K562 (cell line): ENCODE results near the gene ADIPOQ. TPM values are rescaled to one million over a fixed set of nuclear protein-coding genes. Genes with fewer than 3 reads are reported as not detected.
A peak's percentile ranks its signal among the peaks of the same experiment; 100 is the strongest.

Source experiments
- ATAC-seq: fragments of 200-7000 bp; cut with Tn5 transposase; 3 replicates; pipeline ENCODE4 v1.9.1; 2020; ENCODE audit warnings: moderate library complexity
- BruUV-seq: library from RNA; stranded (reverse); fragments of 400-500 nt; replicated peaks from 2 replicates; lab custom pipeline; 2021; lab: Mats Ljungman, UMichigan
- CTCF ChIA-PET: fragments of 300-600 bp; formaldehyde crosslinking; extraction: SDS; loops from one replicate; lab custom pipeline; 2021; ENCODE audit warnings: low intra/inter-chr PET ratio; lab: Yijun Ruan, JAX
- POLR2A ChIA-PET: fragments of 300-600, 350-650 bp; sonication (Branson Sonifier 250); formaldehyde crosslinking; extraction: SDS; loops from one replicate; lab custom pipeline; 2021; ENCODE audit warnings: antibody characterized with exemption, inconsistent platforms; lab: Yijun Ruan, JAX
- DNase-seq, 4 experiments: peaks; one replicate each; pipeline versions ENCODE4 v3.0.0 to v3.0.0-alpha.2; 2011 to 2018; ENCODE audit warnings: low spot score in 3 of 4, mixed read lengths in 3 of 4; ENCODE audit errors: extremely low read depth in 1 of 4
- FAIRE-seq: peaks from 2 replicates; lab custom pipeline; 2011; peaks lifted over from hg19 to GRCh38; lab: Jason Lieb, UNC
- H2AFZ ChIP-seq: 2 replicates; pipeline ENCODE4 v1.6.0; 2011; ENCODE audit warnings: low read depth, low read length, control low read depth, inconsistent platforms
- H3K27ac ChIP-seq: fragments of 200-600 bp; 3 replicates; pipeline ENCODE4 v1.8.0; 2011; ENCODE audit warnings: low read depth, mild to moderate bottlenecking, control low read depth, inconsistent platforms, low read length, moderate library complexity, mixed read lengths; ENCODE audit errors: extremely low read depth
- H3K27me3 ChIP-seq, 2 experiments: fragments of 300-600 bp in 1 of 2; 2 replicates in 1 of 2; 3 replicates in 1 of 2; pipeline versions ENCODE4 v1.6.0 to v1.8.0; 2011; ENCODE audit warnings: inconsistent platforms in 2 of 2, low read length in 2 of 2, mild to moderate bottlenecking in 1 of 2, mixed read lengths in 1 of 2, moderate library complexity in 1 of 2; ENCODE audit not compliant: control insufficient read depth in 2 of 2, insufficient read depth in 2 of 2
- H3K36me3 ChIP-seq: fragments of 300-600 bp; 3 replicates; pipeline ENCODE4 v1.8.0; 2011; ENCODE audit warnings: mild to moderate bottlenecking, low read length, inconsistent platforms; ENCODE audit not compliant: control insufficient read depth, insufficient read depth
- H3K4me1 ChIP-seq, 2 experiments: fragments of 200-600 bp in 1 of 2; replicated peaks in 1 of 2; 2 replicates in 1 of 2; 3 replicates in 1 of 2; pipeline versions ENCODE4 v1.5.1 to v1.8.0; 2011; ENCODE audit warnings: inconsistent platforms in 2 of 2, low read length in 2 of 2, mild to moderate bottlenecking in 1 of 2, mixed read lengths in 1 of 2, moderate library complexity in 1 of 2; ENCODE audit not compliant: control insufficient read depth in 2 of 2, insufficient read depth in 2 of 2
- H3K4me2 ChIP-seq: 2 replicates; pipeline ENCODE4 v1.6.1; 2011; ENCODE audit warnings: low read length, control low read depth, inconsistent platforms, mixed read lengths; ENCODE audit not compliant: insufficient read depth
- H3K4me3 ChIP-seq: fragments of 200-600 bp; sonication (generic), shearing (Covaris generic); 2 replicates; pipeline ENCODE4 v1.5.1; 2016; ENCODE audit warnings: control low read depth, inconsistent platforms
- H3K79me2 ChIP-seq: fragments of 200-600 bp; 3 replicates; pipeline ENCODE4 v1.8.0; 2011; ENCODE audit warnings: low read length, inconsistent platforms; ENCODE audit not compliant: control insufficient read depth, insufficient read depth
- H3K9ac ChIP-seq, 2 experiments: 2 replicates each; pipeline versions ENCODE4 v1.6.0 to v1.6.1; 2011; ENCODE audit warnings: low read depth in 2 of 2, low read length in 2 of 2, control low read depth in 1 of 2, inconsistent platforms in 1 of 2, mild to moderate bottlenecking in 1 of 2, mixed read lengths in 1 of 2; ENCODE audit not compliant: insufficient read depth in 1 of 2
- H3K9me1 ChIP-seq: one replicate; pipeline ENCODE4 v1.6.0; 2011; ENCODE audit warnings: inconsistent platforms, mild to moderate bottlenecking, low read length, moderate library complexity; ENCODE audit not compliant: control insufficient read depth, insufficient read depth
- H3K9me3 ChIP-seq: replicated peaks from 2 replicates; pipeline ENCODE4 v1.5.1; 2011; ENCODE audit warnings: low read depth, low read length, inconsistent platforms; ENCODE audit not compliant: control insufficient read depth, insufficient read depth
- H4K20me1 ChIP-seq: replicated peaks from 2 replicates; pipeline ENCODE4 v1.6.1; 2011; ENCODE audit warnings: low read length, inconsistent platforms, mixed read lengths; ENCODE audit not compliant: control insufficient read depth, insufficient read depth
- ARID2 ChIP-seq: fragments of 450-650 bp; IDR thresholded peaks from 2 replicates; pipeline ENCODE4 v1.6.1; 2017; ENCODE audit warnings: antibody characterized with exemption, mild to moderate bottlenecking
- CSDE1 ChIP-seq, 2 experiments: fragments of 450-650 bp; IDR thresholded peaks; 2 replicates each; pipeline ENCODE4 v1.6.1; 2016; ENCODE audit warnings: mild to moderate bottlenecking in 1 of 2
- CXXC5 ChIP-seq: fragments of 250-450 bp; sonication (Bioruptor Pico); IDR thresholded peaks from 2 replicates; pipeline ENCODE4 v1.8.0; 2022; ENCODE audit warnings: inconsistent platforms, mild to moderate bottlenecking, moderate library complexity
- ESRRA ChIP-seq: fragments of 450-650 bp; IDR thresholded peaks from 2 replicates; pipeline ENCODE4 v1.6.1; 2014; ENCODE audit warnings: low read depth, mild to moderate bottlenecking, moderate library complexity, borderline replicate concordance
- FOXM1 ChIP-seq, 2 experiments: fragments of 450-650 bp in 1 of 2; sonication (generic) in 1 of 2; formaldehyde crosslinking in 1 of 2; IDR thresholded peaks; 2 replicates each; pipeline versions ENCODE4 v1.6.1 to v1.9.0; 2017 to 2022; ENCODE audit warnings: low read depth in 2 of 2, mild to moderate bottlenecking in 2 of 2, missing genetic modification reagents in 1 of 2, moderate library complexity in 1 of 2
- HMG20A ChIP-seq: fragments of 450-650 bp; formaldehyde crosslinking; conservative IDR thresholded peaks from 2 replicates; pipeline ENCODE4 v1.4.0; 2020; ENCODE audit warnings: mild to moderate bottlenecking, mixed read lengths
- MAFK ChIP-seq: IDR thresholded peaks from 2 replicates; pipeline ENCODE4 v1.6.1; 2011; ENCODE audit warnings: low read length, improper control_type of control experiment
- NBN ChIP-seq: fragments of 450-650 bp; IDR thresholded peaks from 2 replicates; pipeline ENCODE4 v1.6.1; 2016; ENCODE audit warnings: low read depth, mild to moderate bottlenecking
- POLR2AphosphoS5 ChIP-seq: IDR thresholded peaks from 2 replicates; pipeline ENCODE4 v1.6.1; 2011; ENCODE audit warnings: mild to moderate bottlenecking, low read depth, low read length, moderate library complexity; ENCODE audit not compliant: control insufficient read depth, insufficient read depth
- RCOR1 ChIP-seq, 2 experiments: IDR thresholded peaks; 2 replicates each; pipeline ENCODE4 v1.6.1; 2012; ENCODE audit warnings: low read depth in 2 of 2, low read length in 2 of 2, borderline replicate concordance in 1 of 2, improper control_type of control experiment in 1 of 2
- SMARCA4 ChIP-seq: fragments of 450-650 bp; IDR thresholded peaks from 2 replicates; pipeline ENCODE4 v1.6.1; 2016
- ZFX ChIP-seq: sonication (generic); formaldehyde crosslinking; IDR thresholded peaks from 2 replicates; pipeline ENCODE4 v1.8.0; 2022; ENCODE audit warnings: mild to moderate bottlenecking, missing genetic modification reagents, moderate library complexity
- ZNF444 ChIP-seq: fragments of 250-450 bp; sonication (Bioruptor Pico); IDR thresholded peaks from 2 replicates; pipeline ENCODE4 v1.4.0; 2020; ENCODE audit warnings: mild to moderate bottlenecking, moderate library complexity
- WGBS: fragments of 100-300 bp; shearing (Covaris generic); methylation state at CpG from one replicate; pipeline ENCODE4 v1.1.6; 2016; ENCODE audit warnings: low coverage, mixed read lengths; ENCODE audit not compliant: insufficient coverage; ENCODE audit errors: missing lambda C conversion rate; 5-methylcytosine and 5-hydroxymethylcytosine counted together
- in situ Hi-C: fragments of 300-500 bp; cut with MboI; formaldehyde crosslinking; loops from 4 replicates; pipeline ENCODE4 v1.15.0; 2018; ENCODE audit warnings: inconsistent platforms, mixed read lengths
- intact Hi-C: fragments of 100-400 bp; cut with micrococcal nuclease; formaldehyde crosslinking; loops from 2 replicates; pipeline ENCODE4 v1.14.2; 2022
- polyA plus RNA-seq, 8 experiments: library from polyadenylated mRNA; depleted of rRNA in 4 of 8; stranded (reverse) in 5 of 8; unstranded in 3 of 8; fragments of >200 nt; fragmentation: Nextera tagmentation in 2 of 8; fragmentation: Illumina TruSeq in 1 of 8; extraction: Ambion mirVana in 2 of 8; extraction: Trizol in 1 of 8; gene quantifications; 2 replicates each; pipeline versions ENCODE4 v1.2.1 to v1.2.3, GENCODE V29; 2011 to 2014; ENCODE audit warnings: inconsistent platforms in 1 of 8, missing spikeins in 1 of 8
- total RNA-seq, 7 experiments: library from RNA; depleted of rRNA in 6 of 7; stranded (reverse); fragments of >200 nt in 6 of 7; fragmentation: Illumina TruSeq in 2 of 7; extraction: Trizol in 2 of 7; gene quantifications; 2 replicates each; pipeline versions ENCODE4 v1.2.1 to v1.2.3, GENCODE V29; 2011 to 2021; ENCODE audit warnings: low replicate concordance in 1 of 7
- TF ChIP-seq, protein P1 (sequence below): fragments of 200-800 bp; sonication (Bioruptor generic); IDR thresholded peaks from 2 replicates; pipeline ENCODE4 v1.6.1; 2017; ENCODE audit warnings: missing genetic modification characterization, missing compliant biosample characterization
- TF ChIP-seq, protein P2 (sequence below): fragments of 250-450 bp; sonication (Bioruptor Pico); IDR thresholded peaks from 2 replicates; pipeline ENCODE4 v1.4.0; 2020; ENCODE audit warnings: mild to moderate bottlenecking, moderate library complexity
- TF ChIP-seq, protein P3 (sequence below), 2 experiments: fragments of 450-650 bp; conservative IDR thresholded peaks; 2 replicates each; pipeline ENCODE4 v1.6.1; 2017; ENCODE audit warnings: mild to moderate bottlenecking in 2 of 2, moderate library complexity in 2 of 2

ADIPOQ gene
- total and polyA plus RNA-seq, 9 of the 15 experiments (the other 6 are each of a cell fraction or from before 2014, with no cell fraction given): 0.01 to 0.04 (median 0.03) TPM; not detected in 4

DNA sequence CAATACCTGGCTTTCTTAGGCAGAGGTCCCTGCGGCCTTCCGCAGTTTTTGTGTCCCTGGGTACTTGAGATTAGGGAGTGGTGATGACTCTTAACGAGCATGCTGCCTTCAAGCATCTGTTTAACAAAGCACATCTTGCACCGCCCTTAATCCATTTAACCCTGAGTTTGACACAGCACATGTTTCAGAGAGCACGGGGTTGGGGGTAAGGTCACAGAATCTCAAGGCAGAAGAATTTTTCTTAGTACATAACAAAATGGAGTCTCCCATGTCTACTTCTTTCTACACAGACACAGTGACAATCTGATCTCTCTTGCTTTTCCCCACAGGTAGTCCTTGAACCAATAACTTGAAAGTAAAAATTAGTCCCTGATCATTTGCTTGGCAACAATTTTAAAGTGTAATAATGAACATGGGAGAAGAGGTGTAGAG lies 45.0 kb downstream of the ADIPOQ start (continued):
- TF ChIP-seq, protein P1, sequence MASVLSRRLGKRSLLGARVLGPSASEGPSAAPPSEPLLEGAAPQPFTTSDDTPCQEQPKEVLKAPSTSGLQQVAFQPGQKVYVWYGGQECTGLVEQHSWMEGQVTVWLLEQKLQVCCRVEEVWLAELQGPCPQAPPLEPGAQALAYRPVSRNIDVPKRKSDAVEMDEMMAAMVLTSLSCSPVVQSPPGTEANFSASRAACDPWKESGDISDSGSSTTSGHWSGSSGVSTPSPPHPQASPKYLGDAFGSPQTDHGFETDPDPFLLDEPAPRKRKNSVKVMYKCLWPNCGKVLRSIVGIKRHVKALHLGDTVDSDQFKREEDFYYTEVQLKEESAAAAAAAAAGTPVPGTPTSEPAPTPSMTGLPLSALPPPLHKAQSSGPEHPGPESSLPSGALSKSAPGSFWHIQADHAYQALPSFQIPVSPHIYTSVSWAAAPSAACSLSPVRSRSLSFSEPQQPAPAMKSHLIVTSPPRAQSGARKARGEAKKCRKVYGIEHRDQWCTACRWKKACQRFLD: peak; percentile 56
- peak; percentile 89 for TF ChIP-seq CXXC5 (CRISPR knock-in tag)

DNA sequence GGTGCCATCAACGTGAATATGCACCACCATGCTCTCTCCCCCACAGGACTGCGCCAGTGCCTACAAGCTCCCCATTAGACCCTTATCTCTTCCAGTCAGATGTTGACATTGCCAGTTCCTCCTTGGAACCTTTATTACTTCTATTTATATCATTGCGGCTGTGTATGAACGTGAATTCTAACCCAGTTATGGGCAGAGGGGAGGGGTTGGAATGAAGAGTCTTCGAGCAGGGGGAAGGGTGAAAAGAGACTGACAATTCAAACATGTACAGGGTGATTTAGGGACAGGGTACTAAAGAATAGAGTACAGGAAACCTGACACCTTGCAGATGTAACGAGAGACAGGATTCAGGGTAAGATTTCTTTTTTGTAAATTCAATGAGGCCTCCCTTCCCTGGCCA lies 46.1 kb downstream of the ADIPOQ start:
- Histone ChIP-seq H3K4me1 (peaks cover 4 to 36% of the 10 kb centered on the region in 2 experiments; a peak in 4 of 5 replicates), H4K20me1 (no peaks in the 10 kb centered on the region), H3K9ac (peak overlapping the region in 1 of 2 experiments; percentile 60; a peak in 2 of 4 replicates), H3K79me2 (no peaks in the 10 kb centered on the region), H3K27ac (peak overlapping the region; percentile 73), H3K27me3 (no peaks in the 10 kb centered on the region), H3K4me3 (no peak overlapping the region), H2AFZ (peak overlapping the region; percentile 68), H3K36me3 (no peaks in the 10 kb centered on the region), H3K4me2 (peak overlapping the region; percentile 62), H3K9me1 (no peaks in the 10 kb centered on the region), H3K9me3 (no peaks in the 10 kb centered on the region)
- CTCF ChIA-PET: no interaction called here
- under 1% methylated on average over 6 of the region's 6 CpGs for WGBS
- in situ Hi-C loops (no loop called here), intact Hi-C loops (no loop called here)
- FAIRE-seq (peak; percentile 89), ATAC-seq (peak; percentile 86), DNase-seq (peak; percentile 62 to 79 (median 70))
- POLR2A ChIA-PET: interaction anchor here (0.6 to 1.3 kb wide), 2 partner anchors 8 to 13 kb away, joined by 3 read pairs; no protein-coding TSS in a partner anchor
- no TSS peak for BruUV-seq
- TF ChIP-seq RCOR1 (IDR thresholded peaks at IDR 0.05; ENCODE audit: borderline replicate concordance in 1 of 2, low read depth in 2 of 2, low read length in 2 of 2): peak in 1 of 2 experiments; percentile 75; a peak in 1 of 4 replicates
- TF ChIP-seq MAFK: no peak
- no peak for TF ChIP-seq ZNF444
- TF ChIP-seq, protein P2, sequence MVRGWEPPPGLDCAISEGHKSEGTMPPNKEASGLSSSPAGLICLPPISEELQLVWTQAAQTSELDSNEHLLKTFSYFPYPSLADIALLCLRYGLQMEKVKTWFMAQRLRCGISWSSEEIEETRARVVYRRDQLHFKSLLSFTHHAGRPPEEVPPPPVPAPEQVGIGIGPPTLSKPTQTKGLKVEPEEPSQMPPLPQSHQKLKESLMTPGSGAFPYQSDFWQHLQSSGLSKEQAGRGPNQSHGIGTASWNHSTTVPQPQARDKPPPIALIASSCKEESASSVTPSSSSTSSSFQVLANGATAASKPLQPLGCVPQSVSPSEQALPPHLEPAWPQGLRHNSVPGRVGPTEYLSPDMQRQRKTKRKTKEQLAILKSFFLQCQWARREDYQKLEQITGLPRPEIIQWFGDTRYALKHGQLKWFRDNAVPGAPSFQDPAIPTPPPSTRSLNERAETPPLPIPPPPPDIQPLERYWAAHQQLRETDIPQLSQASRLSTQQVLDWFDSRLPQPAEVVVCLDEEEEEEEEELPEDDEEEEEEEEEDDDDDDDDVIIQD (CRISPR knock-in tag): no peak
- peak; percentile 69; the same call in 1 of the 2 replicates for TF ChIP-seq NBN
- TF ChIP-seq CSDE1 (IDR thresholded peaks at IDR 0.05): no peak
- no peak for TF ChIP-seq ZFX (CRISPR knock-in tag)
- no peak for TF ChIP-seq HMG20A (CRISPR knock-in tag)
- peak; percentile 64 for TF ChIP-seq FOXM1 (IDR thresholded peaks at IDR 0.05; ENCODE audit: low read depth)
- no peak for TF ChIP-seq FOXM1 (CRISPR knock-in tag; IDR thresholded peaks at IDR 0.05; ENCODE audit: low read depth)
- TF ChIP-seq SMARCA4: peak; percentile 85
- TF ChIP-seq, protein P3, sequence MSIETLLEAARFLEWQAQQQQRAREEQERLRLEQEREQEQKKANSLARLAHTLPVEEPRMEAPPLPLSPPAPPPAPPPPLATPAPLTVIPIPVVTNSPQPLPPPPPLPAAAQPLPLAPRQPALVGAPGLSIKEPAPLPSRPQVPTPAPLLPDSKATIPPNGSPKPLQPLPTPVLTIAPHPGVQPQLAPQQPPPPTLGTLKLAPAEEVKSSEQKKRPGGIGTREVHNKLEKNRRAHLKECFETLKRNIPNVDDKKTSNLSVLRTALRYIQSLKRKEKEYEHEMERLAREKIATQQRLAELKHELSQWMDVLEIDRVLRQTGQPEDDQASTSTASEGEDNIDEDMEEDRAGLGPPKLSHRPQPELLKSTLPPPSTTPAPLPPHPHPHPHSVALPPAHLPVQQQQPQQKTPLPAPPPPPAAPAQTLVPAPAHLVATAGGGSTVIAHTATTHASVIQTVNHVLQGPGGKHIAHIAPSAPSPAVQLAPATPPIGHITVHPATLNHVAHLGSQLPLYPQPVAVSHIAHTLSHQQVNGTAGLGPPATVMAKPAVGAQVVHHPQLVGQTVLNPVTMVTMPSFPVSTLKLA (conservative IDR thresholded peaks at IDR 0.05): peak; percentile 38 to 41; a peak in 2 of 4 replicates
- TF ChIP-seq ARID2: no peak
- peak; percentile 65; the same call in 1 of the 2 replicates for TF ChIP-seq ESRRA
- peak; percentile 48; the same call in 1 of the 2 replicates for TF ChIP-seq POLR2AphosphoS5
